Thyroid gland (tissue), 4 donors: Measurements from ENCODE around the gene COG5. TPM values are rescaled to one million over a fixed set of nuclear protein-coding genes. Genes with fewer than 3 reads are reported as not detected.

Experiments
- DNase-seq, 2 donors: peaks; one replicate each; pipeline ENCODE4 v3.0.0-alpha.2; 2019
- H3K27ac ChIP-seq, 3 donors: fragments of 200-600 bp; sonication (generic); 1 replicate in 2 of 3; 2 replicates in 1 of 3; pipeline ENCODE4 v1.5.1; 2016 to 2019; ENCODE audit warnings: mild to moderate bottlenecking in 1 of 3, moderate library complexity in 1 of 3
- H3K27me3 ChIP-seq: fragments of 200-600 bp; sonication (generic); one replicate; pipeline ENCODE4 v1.5.1; 2019
- H3K36me3 ChIP-seq, 2 donors: fragments of 200-600 bp; sonication (generic); one replicate each; pipeline ENCODE4 v1.5.1; 2016 to 2019
- H3K4me1 ChIP-seq, 2 donors: fragments of 200-600 bp; sonication (generic); one replicate each; pipeline ENCODE4 v1.5.1; 2017 to 2019
- H3K4me3 ChIP-seq, 3 donors: fragments of 200-600 bp; sonication (generic); replicated peaks in 1 of 3; 1 replicate in 2 of 3; 2 replicates in 1 of 3; pipeline ENCODE4 v1.5.1; 2016; ENCODE audit warnings: mild to moderate bottlenecking in 1 of 3
- H3K9me3 ChIP-seq: fragments of 200-600 bp; sonication (generic); one replicate; pipeline ENCODE4 v1.5.1; 2017
- POLR2A ChIP-seq, 2 donors: fragments of 450-650 bp; IDR thresholded peaks; one replicate each; pipeline ENCODE4 v1.6.1; 2017; ENCODE audit warnings: antibody characterized with exemption in 2 of 2, mild to moderate bottlenecking in 2 of 2, moderate library complexity in 1 of 2
- WGBS, 2 donors: methylation state at CpG; one replicate each; pipeline ENCODE4 v1.1.5; 2017; 5-methylcytosine and 5-hydroxymethylcytosine counted together
- intact Hi-C: fragments of 100-400 bp; cut with DNase I; formaldehyde crosslinking; loops from one replicate; pipeline ENCODE4 v1.15.1; 2023
- total RNA-seq, 4 donors: library from RNA; depleted of rRNA; stranded (reverse); fragments of >200 nt; gene quantifications; one replicate each; pipeline ENCODE4 v1.2.3, GENCODE V29; 2016
- TF ChIP-seq, protein P1 (sequence below), 6 experiments: fragments of 200-600 bp in 3 of 6; fragments of 450-650 bp in 3 of 6; sonication (generic) in 3 of 6; IDR thresholded peaks; one replicate each; pipeline ENCODE4 v1.5.1; 2016 to 2019; ENCODE audit warnings: antibody characterized with exemption in 6 of 6, mild to moderate bottlenecking in 2 of 6, inconsistent platforms in 1 of 6, moderate library complexity in 1 of 6

The COG5 gene
- total RNA-seq, 4 donors from 2014 or later, result 108 to 268 (median 148) TPM

DNA sequence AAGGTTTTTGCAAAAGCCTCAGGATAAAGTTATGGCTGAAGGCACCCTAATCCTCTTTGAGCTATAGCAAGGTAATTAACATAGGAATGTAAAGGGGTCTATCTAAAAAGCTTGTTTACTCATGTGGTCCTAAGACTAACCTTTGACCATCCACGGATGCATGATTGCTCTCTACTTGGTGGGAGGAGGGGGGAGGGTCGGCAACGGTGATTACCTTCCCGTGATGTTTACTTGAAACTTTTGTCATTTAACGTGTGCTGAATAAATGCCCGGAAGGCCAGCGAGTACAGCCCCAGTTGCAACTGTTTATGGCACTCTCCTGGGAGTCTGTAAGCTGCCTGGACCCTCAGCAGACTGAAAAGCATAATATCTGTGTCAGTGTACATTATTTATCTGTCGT, 172.8 kb downstream of the COG5 start:
- Histone ChIP-seq H3K36me3 (no peaks in the 10 kb centered on the region), H3K4me3 (no peak overlapping the region), H3K9me3 (no peaks in the 10 kb centered on the region), H3K4me1 (peaks cover 0 to 8% of the 10 kb centered on the region in 2 donors), H3K27me3 (no peaks in the 10 kb centered on the region), H3K27ac (no peak overlapping the region)
- 48 to 68% methylated on average over 8 of the region's 8 CpGs for WGBS, 2 donors
- intact Hi-C loops, result no loop called here
- no peak for DNase-seq
- TF ChIP-seq, protein P1, sequence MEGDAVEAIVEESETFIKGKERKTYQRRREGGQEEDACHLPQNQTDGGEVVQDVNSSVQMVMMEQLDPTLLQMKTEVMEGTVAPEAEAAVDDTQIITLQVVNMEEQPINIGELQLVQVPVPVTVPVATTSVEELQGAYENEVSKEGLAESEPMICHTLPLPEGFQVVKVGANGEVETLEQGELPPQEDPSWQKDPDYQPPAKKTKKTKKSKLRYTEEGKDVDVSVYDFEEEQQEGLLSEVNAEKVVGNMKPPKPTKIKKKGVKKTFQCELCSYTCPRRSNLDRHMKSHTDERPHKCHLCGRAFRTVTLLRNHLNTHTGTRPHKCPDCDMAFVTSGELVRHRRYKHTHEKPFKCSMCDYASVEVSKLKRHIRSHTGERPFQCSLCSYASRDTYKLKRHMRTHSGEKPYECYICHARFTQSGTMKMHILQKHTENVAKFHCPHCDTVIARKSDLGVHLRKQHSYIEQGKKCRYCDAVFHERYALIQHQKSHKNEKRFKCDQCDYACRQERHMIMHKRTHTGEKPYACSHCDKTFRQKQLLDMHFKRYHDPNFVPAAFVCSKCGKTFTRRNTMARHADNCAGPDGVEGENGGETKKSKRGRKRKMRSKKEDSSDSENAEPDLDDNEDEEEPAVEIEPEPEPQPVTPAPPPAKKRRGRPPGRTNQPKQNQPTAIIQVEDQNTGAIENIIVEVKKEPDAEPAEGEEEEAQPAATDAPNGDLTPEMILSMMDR (IDR thresholded peaks at IDR 0.05), result no peak
- TF ChIP-seq POLR2A (IDR thresholded peaks at IDR 0.05), result no peak

DNA sequence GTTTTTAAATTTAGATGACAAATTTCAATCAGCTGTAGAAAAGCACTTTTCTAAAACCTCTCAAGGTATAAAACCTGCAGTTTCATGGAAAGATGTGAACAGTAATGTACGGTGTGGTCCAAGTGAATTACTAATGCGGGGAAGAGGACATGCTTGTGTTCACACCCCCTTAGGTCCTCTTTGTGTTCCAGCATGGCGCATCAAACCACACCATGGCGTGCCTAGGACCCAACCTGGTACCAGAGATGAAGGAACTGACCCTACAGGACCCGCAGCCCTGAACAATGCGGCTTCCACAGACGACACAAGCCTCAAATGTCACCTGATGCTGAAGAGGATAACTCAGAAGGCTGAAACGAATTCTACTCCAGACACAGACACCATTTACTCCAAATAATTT, 175.1 kb downstream of the COG5 start:
- Histone ChIP-seq H3K27me3 (no peaks in the 10 kb centered on the region), H3K9me3 (no peaks in the 10 kb centered on the region), H3K36me3 (no peaks in the 10 kb centered on the region), H3K4me3 (no peak overlapping the region), H3K4me1 (peaks cover 0 to 8% of the 10 kb centered on the region in 2 donors), H3K27ac (no peak overlapping the region)
- TF ChIP-seq, protein P1 (IDR thresholded peaks at IDR 0.05), result no peak
- no peak for TF ChIP-seq POLR2A (IDR thresholded peaks at IDR 0.05)
- DNase-seq, result no peak
- 95% methylated on average over 8 of the region's 8 CpGs for WGBS, 2 donors
- intact Hi-C loops, result no loop called here

DNA sequence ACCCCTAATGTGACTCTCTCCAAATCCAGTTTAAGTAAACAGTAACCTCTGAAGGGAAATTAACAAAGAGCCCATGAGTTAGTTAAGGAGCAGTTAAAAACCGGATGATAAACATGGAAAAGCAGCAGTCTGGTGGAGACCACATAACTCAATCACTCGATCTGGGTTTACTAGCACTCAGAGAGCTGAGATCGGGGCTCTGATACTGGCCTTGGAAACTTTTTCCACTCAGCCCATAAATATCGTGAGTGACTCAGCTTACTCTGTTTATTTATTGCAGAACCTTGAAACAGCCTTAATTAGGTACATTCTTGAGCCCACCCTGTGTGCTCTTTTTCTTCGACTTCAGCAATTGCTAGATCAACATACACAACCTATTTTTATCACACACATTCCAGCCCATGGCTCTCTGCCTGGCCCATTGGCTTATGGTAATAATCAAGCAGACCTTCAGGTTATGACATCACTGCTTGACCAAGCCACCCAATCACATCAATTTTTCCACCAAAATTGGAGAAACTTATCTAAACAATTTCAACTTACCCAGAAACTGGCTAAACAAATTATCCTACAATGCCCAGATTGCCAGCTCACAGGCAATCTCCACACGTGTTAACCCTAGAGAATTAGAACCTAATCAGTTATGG, 176.0 kb downstream of the COG5 start:
- intact Hi-C loops, result no loop called here
- 49 to 62% methylated on average over 6 of the region's 6 CpGs for WGBS, 2 donors

DNA sequence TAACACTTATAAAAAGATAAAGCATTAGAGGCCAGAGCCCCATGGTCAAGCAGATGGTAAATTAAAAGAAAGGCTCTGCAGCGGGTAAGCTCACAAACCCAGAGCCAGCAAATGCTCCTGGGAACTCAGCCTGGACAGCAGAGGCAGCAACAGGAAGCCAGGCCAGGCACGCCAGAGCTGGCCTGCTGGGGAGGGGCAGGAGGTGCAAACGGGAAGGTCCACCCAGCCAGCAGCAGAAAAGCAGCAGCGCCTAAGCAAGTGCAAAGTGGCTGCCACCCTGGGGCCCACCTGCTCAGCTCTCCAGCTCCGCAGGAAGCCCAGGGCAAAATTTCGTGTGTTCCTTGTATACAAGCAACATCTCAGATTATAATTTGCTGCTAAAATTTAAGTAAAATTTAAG, 176.6 kb downstream of the COG5 start:
- peak in 1 of 2 donors; percentile 7 for DNase-seq
- Histone ChIP-seq H3K4me3 (no peak overlapping the region), H3K4me1 (peaks cover 0 to 8% of the 10 kb centered on the region in 2 donors), H3K36me3 (no peaks in the 10 kb centered on the region), H3K27ac (no peak overlapping the region), H3K9me3 (no peaks in the 10 kb centered on the region), H3K27me3 (no peaks in the 10 kb centered on the region)
- TF ChIP-seq, protein P1 (IDR thresholded peaks at IDR 0.05), result no peak
- no peak for TF ChIP-seq POLR2A (IDR thresholded peaks at IDR 0.05)
- 58 to 64% methylated on average over 6 of the region's 6 CpGs for WGBS, 2 donors
- intact Hi-C loops, result no loop called here

More for the DNA sequence above, 176.0 kb downstream of the COG5 start:
- TF ChIP-seq POLR2A (IDR thresholded peaks at IDR 0.05), result no peak
- TF ChIP-seq, protein P1 (IDR thresholded peaks at IDR 0.05), result no peak
- Histone ChIP-seq H3K9me3 (no peaks in the 10 kb centered on the region), H3K27me3 (no peaks in the 10 kb centered on the region), H3K4me1 (peaks cover 0 to 8% of the 10 kb centered on the region in 2 donors), H3K27ac (no peak overlapping the region), H3K4me3 (no peak overlapping the region), H3K36me3 (no peaks in the 10 kb centered on the region)
- no peak for DNase-seq

DNA sequence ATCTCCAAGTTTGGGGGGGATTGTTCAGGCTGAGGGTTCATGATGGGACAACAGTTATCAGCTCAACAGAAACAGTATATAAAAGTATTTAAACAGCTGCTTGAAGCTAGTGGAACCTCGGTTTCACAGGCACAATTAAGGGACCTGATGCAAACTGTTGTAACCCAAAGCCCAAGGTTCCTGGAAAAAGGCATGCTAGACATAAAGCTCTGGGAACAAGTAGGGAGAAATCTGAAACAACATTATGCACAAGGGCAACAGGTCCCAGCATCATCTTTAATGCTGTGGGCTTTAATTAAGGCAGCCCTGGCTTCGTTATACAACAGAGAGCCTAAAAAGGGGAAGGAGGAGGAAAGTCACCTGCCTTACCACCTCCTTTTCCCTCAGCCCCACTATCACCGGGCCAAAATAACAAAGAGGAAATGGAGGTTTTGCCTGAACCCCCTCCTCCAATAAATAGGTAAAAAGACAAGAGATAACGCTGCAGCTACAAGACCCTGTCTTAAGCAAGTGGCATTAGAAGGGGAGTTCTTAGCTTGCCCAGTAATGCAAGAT, 177.1 kb downstream of the COG5 start:
- WGBS, 2 donors, result 75 to 78% methylated on average over 4 of the region's 4 CpGs
- H3K36me3 ChIP-seq, result no peaks in the 10 kb centered on the region
- TF ChIP-seq POLR2A (IDR thresholded peaks at IDR 0.05), result no peak
- TF ChIP-seq, protein P1 (IDR thresholded peaks at IDR 0.05), result no peak
- intact Hi-C loops, result no loop called here
- no peaks in the 10 kb centered on the region for H3K9me3 ChIP-seq
- no peaks in the 10 kb centered on the region for H3K27me3 ChIP-seq
- H3K27ac ChIP-seq, result no peak overlapping the region
- no peak for DNase-seq
- H3K4me1 ChIP-seq, result peaks cover 0 to 8% of the 10 kb centered on the region in 2 donors
- H3K4me3 ChIP-seq, result no peak overlapping the region
